Gastroesophageal sphincter (tissue), 3 donors: Measurements from ENCODE around the gene KCTD1.

Experiments
- EP300 ChIP-seq: sonication (generic); formaldehyde crosslinking; IDR thresholded peaks from one replicate; pipeline ENCODE4 v1.6.1; 2017; ENCODE audit warnings: antibody characterized with exemption, mild to moderate bottlenecking
- POLR2AphosphoS5 ChIP-seq: sonication (generic); formaldehyde crosslinking; IDR thresholded peaks from one replicate; pipeline ENCODE4 v1.6.1; 2017; ENCODE audit warnings: antibody characterized with exemption
- TF ChIP-seq, protein P1 (sequence below), 4 experiments: fragments of 200-600 bp in 2 of 4; fragments of 450-650 bp in 2 of 4; sonication (generic) in 1 of 4; IDR thresholded peaks; one replicate each; pipeline ENCODE4 v1.5.1; 2017 to 2019; ENCODE audit warnings: antibody characterized with exemption in 4 of 4, mild to moderate bottlenecking in 2 of 4, moderate library complexity in 2 of 4

DNA sequence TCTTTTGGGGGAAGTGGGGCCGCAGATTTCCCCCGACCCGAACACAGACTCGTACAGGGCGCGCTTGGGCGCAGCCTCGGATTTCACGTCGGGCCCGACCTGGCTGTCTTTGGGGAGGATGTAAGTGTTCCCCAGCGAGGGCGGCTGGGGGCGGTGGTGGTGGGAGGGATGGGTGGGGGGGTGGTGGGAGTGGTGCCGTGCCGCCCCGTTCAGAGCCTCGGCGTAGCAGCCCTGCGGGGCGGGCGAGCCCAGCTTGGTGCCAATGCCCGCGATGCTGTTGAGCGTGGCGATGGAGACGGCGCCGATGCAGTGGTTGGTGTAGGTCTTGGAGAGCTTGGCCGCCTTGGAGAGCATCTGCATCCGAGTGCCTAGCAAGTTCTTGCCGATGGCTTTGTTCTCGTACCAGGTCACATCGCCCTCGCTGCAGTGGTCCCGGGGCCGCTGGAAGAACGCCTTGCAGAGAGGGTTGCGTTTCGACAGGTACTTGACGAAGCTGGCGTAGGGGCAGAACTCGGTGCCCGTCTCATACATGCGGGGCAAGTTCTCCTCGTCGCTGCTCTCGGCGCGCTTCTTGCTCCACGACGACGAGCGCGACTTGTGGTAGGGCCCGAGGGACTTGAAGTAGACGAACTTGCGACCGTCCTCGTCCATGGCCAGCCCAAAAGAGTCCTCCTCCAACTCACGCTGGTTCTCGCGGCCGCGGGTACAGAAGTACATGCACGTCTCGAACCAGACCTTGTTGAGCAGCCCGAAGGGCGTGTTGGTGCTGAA, 1.3 kb downstream of the KCTD1 start:
- TF ChIP-seq, protein P1, sequence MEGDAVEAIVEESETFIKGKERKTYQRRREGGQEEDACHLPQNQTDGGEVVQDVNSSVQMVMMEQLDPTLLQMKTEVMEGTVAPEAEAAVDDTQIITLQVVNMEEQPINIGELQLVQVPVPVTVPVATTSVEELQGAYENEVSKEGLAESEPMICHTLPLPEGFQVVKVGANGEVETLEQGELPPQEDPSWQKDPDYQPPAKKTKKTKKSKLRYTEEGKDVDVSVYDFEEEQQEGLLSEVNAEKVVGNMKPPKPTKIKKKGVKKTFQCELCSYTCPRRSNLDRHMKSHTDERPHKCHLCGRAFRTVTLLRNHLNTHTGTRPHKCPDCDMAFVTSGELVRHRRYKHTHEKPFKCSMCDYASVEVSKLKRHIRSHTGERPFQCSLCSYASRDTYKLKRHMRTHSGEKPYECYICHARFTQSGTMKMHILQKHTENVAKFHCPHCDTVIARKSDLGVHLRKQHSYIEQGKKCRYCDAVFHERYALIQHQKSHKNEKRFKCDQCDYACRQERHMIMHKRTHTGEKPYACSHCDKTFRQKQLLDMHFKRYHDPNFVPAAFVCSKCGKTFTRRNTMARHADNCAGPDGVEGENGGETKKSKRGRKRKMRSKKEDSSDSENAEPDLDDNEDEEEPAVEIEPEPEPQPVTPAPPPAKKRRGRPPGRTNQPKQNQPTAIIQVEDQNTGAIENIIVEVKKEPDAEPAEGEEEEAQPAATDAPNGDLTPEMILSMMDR (IDR thresholded peaks at IDR 0.05): no peak
- TF ChIP-seq POLR2AphosphoS5 (no peak), EP300 (no peak)
